GM21423 (cell line): ENCODE measurements around the gene CNOT9.
A peak's percentile ranks its signal among the peaks of the same experiment; 100 is the strongest.

Source experiments
- ATAC-seq: cut with Tn5 transposase; IDR thresholded peaks from one replicate; pipeline ENCODE4 v1.9.1; 2021; ENCODE audit warnings: mild to moderate bottlenecking, moderate library complexity; ENCODE audit not compliant: unreplicated experiment

The CNOT9 gene

GRCh38 chr2:218577482-218578220 is 9.0 kb downstream of the CNOT9 start:
- ATAC-seq, result no peak

DNA sequence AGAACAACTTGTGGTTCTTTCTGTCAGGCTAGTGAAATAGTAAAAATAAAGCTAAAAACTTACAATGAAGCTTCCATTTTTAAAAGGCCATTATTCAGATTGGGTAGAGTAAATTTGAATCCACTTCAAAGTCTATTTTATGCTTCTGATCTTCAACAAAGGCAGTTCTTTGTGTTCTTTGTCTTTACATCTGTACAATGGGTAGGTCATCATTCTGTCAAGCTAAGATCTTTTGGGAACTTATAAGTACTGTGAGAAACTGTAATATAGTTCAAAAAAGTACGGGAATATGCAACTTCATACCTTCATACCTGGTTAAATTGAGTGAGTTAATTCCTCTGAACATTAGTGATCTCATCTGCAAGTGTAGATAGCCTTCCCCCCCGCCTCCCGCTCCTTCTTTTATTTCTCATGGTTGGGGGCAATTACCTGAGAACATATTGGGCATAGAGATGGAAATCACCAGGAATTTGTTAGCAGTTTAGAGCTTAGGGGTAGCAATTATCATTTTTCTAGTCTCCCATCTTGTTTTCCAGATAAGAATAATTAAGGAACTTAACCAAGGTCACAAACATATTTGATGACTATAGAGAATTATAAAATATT is 9.7 kb downstream of the CNOT9 start:
- no peak for ATAC-seq

- peak; percentile 85 for ATAC-seq
Observed at GRCh38 chr2:218582076-218582475, 13.4 kb downstream of the CNOT9 start.

GRCh38 chr2:218583983-218584850 is 15.6 kb downstream of the CNOT9 start:
- no peak for ATAC-seq

DNA sequence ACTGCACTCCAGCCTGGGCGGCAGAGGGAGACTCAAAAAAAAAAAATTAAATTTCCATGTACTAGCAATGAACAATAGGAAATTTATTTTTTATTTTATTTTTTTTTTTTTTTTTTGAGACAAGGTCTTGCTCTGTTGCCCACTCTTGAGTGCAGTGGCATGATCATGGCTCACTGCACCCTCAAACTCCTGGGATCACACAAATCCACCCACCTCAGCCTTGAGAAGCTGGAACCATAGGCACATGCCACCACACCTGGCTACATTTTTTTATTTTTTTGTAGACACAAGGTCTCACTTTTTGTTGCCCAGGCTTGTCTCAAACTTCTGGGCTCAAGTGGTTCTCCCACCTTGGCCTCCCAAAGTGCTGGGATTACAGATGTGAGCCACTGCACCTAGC is 16.9 kb downstream of the CNOT9 start:
- ATAC-seq, result no peak

DNA sequence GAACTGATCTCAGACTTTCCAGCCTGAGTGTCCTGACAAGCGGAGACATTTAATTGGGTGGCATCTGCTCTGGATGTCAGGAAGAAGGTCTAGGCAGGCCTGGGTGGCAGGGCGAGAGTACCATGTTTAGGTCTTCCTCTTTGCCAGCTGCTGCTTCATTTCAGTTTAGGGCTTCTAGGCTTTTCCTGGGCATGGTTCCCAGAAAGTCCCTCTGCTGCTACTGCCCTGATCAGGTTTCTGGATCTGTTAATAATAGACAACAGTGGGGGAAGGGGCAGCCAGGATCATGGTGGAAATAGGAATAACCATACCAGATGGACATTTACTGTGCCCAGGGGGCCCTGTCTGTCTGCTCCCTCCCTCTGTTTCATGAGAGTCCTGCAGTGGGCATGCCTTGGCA is 36.8 kb downstream of the CNOT9 start:
- ATAC-seq, result no peak

- no peak for ATAC-seq
Observed at GRCh38 chr2:218607436-218608115, 38.9 kb downstream of the CNOT9 start, which contains the start of gene PLCD4. TSS of gene PLCD4 (plus strand) at chr2:218607899. CDS start at chr2:218615740, 7,841 bp downstream.

GRCh38 chr2:218615868-218616315 is 47.3 kb downstream of the CNOT9 start:
- ATAC-seq, result no peak

- ATAC-seq, result no peak
Observed at GRCh38 chr2:218618102-218618860, 49.6 kb downstream of the CNOT9 start.

DNA sequence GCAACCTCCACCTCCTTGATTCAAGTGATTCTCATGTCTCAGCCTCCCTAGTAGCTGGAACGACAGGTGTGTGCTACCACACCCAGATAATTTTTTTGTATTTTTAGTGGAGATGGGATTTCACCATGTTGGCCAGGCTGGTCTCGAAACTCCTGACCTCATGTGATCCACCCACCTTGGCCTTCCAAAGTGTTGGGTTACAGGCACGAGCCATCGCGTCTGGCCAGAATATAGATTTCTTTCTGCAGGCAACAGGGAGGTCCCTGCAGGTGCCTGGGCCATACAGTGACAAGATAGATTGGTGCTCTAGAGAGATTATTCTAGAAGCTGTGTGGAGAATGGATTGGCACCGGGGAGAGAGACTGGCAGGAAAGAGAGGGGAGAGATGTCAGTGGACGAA is 52.4 kb downstream of the CNOT9 start:
- ATAC-seq, result no peak

- ATAC-seq, result no peak
Observed at GRCh38 chr2:218622606-218623365, 54.1 kb downstream of the CNOT9 start.

- ATAC-seq, result no peak
Observed at GRCh38 chr2:218623366-218623705, 54.7 kb downstream of the CNOT9 start.

- no peak for ATAC-seq
Observed at GRCh38 chr2:218626369-218626768, 57.7 kb downstream of the CNOT9 start.

- ATAC-seq, result no peak
Observed at GRCh38 chr2:218627939-218628338, 59.3 kb downstream of the CNOT9 start.

DNA sequence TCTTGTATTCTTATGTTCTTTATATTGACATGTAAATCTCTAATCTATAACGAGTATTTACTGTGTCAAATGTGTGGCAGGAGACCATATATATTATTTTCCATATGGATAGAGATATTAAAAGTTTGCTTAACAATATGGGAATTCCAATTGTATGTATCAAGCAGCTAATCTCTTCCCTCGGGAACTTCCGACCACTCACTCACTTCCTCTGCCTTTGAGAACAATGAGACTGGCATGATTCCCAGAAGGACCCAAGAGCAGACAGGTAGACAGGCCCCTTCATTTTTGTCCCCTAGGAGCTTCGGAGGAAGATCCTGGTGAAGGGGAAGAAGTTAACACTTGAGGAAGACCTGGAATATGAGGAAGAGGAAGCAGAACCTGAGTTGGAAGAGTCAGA is 63.2 kb downstream of the CNOT9 start:
- no peak for ATAC-seq

DNA sequence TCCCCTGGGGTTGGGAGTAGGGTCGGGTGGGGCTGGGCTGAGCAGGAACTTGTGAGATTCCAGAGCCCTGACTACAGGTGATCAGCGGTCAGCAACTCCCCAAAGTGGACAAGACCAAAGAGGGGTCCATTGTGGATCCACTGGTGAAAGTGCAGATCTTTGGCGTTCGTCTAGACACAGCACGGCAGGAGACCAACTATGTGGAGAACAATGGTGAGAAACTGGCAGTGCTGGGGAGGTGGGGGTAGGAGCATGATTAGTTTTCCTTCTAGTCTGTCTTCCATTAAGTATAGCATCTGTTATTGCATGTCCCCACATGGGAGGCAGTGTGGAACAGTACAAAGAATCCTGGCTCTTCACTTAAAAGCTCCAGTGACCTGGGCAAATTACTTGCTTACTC is 67.1 kb downstream of the CNOT9 start:
- ATAC-seq, result no peak

DNA sequence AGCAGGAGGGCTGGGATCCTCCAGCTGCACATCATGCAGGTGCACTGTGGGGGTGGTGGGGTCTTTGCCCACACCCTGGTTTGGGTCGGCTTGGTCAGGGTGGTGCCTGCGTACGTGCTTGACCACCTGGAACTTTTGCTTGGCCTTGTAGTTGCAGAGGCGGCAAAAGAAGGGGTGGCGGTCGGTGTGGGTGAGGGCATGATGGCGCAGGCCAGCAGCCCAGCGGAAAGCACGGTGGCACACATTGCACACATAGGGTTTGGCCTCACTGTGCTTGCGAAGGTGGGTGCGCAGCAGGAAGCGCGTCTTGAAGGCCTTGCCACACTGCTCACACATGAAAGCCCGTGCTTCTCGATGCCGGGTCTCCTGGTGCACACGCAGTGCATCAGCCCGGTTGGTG is 69.7 kb downstream of the CNOT9 start:
- ATAC-seq, result no peak

GRCh38 chr2:218642121-218642656 is 73.5 kb downstream of the CNOT9 start:
- no peak for ATAC-seq

DNA sequence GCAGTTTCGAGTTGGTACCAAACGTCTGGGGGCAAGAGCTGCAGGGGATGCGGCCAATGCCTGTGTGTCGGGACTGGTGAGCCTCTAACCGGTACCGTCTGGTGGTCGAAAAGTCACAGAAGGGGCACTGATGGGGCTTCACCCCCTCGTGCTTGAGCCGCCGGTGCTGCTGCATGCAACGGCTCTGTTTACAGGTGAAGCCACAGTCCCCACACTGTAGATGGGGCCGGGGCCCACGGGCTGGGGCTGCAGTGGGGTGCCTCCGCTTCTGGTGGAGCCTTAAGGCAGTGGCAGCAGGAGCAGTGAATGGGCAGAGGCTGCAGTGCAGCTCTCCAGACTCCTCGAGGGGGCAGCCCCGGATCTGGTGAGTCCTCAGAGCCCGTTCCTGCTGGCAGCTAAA is 74.1 kb downstream of the CNOT9 start:
- ATAC-seq, result no peak
